ENCODE results near the gene DPYD.

The DPYD gene

DNA sequence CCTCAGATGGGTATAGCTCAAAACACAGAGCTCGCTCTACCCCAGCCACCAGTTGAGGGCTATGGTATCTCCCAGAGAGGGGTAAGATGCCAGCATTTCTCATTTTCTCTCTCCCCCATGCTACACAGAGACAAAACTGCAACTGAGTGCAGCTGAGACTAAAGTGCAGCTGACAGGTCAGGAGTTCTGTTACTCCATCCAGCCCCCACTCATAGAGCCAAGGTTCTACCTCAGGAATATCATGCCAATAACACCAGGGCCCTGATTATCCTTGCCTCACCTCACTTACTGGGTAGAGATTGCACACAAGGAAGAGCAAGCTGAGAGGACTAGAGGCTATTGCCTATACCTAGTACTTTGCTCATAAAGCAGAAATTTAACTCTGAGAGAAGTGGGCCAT is 34.6 kb downstream of the DPYD start:
- H3K79me2 ChIP-seq (ENCODE audit: control insufficient read depth, insufficient read depth, low read length, unreplicated experiment): peaks cover 40% of the 10 kb centered on the region

DNA sequence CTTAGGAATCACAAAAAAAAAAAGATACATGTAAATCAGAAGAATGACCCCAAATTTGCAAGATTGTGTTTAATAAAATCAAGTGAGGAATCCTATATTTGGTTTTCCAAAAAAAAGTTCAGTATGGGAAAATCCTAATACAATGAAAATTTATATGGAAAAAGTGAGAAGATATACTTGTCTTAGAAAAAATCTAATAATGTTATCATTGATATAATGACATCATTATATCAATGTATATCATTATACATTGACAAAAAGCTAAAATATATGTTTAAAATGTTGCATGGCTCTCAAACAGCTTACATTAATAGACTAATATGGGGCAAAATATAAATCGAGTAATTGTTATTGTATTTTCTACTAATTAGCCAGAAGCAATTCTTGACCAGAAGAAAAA is 37.0 kb downstream of the DPYD start:
- H3K36me3 ChIP-seq (ENCODE audit: insufficient read depth, low read length): peaks cover 17% of the 10 kb centered on the region
- H2AFZ ChIP-seq (ENCODE audit: low read length, unreplicated experiment): no peak overlapping the region
- no peak overlapping the region for H3K4me3 ChIP-seq (ENCODE audit: low read depth, low read length)
- H3K27ac ChIP-seq (ENCODE audit: low read depth, low read length): no peak overlapping the region
- H3K79me2 ChIP-seq (ENCODE audit: control insufficient read depth, insufficient read depth, low read length, unreplicated experiment): peaks cover 30% of the 10 kb centered on the region
- H3K4me1 ChIP-seq (ENCODE audit: control insufficient read depth, insufficient read depth, low read length, unreplicated experiment): no peaks in the 10 kb centered on the region
- no peaks in the 10 kb centered on the region for H3K27me3 ChIP-seq (ENCODE audit: insufficient read depth, low read length)

More for the DNA sequence above, 34.6 kb downstream of the DPYD start:
- no peak overlapping the region for H3K27ac ChIP-seq (ENCODE audit: low read depth, low read length)
- no peak overlapping the region for H3K4me3 ChIP-seq (ENCODE audit: low read depth, low read length)
- no peaks in the 10 kb centered on the region for H3K27me3 ChIP-seq (ENCODE audit: insufficient read depth, low read length)
- no peak overlapping the region for H2AFZ ChIP-seq (ENCODE audit: low read length, unreplicated experiment)
- H3K4me1 ChIP-seq (ENCODE audit: control insufficient read depth, insufficient read depth, low read length, unreplicated experiment): no peaks in the 10 kb centered on the region
- peaks cover 11% of the 10 kb centered on the region for H3K36me3 ChIP-seq (ENCODE audit: insufficient read depth, low read length)

DNA sequence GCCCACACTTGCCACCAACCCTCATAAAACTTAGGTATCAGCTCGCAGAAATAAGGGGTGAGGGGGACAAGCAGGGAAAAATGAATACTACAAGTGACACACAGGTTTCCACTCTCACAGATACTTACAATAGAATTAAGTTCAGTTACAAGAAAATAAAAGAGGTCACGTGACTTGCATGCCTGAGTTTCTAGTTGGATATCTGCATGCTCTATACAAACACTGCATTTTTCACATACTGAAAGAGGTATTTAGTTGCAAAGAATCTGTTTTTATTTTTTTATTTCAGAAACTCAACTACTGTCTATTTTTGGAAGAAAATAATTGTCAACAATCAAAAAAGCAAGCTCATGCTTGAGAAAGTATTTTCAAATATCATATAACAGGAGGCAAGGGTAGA is 43.5 kb downstream of the DPYD start:
- H3K79me2 ChIP-seq (ENCODE audit: control insufficient read depth, insufficient read depth, low read length, unreplicated experiment): peaks cover 13% of the 10 kb centered on the region
- H3K27ac ChIP-seq (ENCODE audit: low read depth, low read length): no peak overlapping the region
- no peak overlapping the region for H3K4me3 ChIP-seq (ENCODE audit: low read depth, low read length)
- 0 out of 2 replicates have a peak, but pooled peaks cover 14% of the 10 kb centered on the region for H3K36me3 ChIP-seq (ENCODE audit: insufficient read depth, low read length)
- no peak overlapping the region for H2AFZ ChIP-seq (ENCODE audit: low read length, unreplicated experiment)
- H3K27me3 ChIP-seq (ENCODE audit: insufficient read depth, low read length): no peaks in the 10 kb centered on the region
- peaks cover 8% of the 10 kb centered on the region for H3K4me1 ChIP-seq (ENCODE audit: control insufficient read depth, insufficient read depth, low read length, unreplicated experiment)

DNA sequence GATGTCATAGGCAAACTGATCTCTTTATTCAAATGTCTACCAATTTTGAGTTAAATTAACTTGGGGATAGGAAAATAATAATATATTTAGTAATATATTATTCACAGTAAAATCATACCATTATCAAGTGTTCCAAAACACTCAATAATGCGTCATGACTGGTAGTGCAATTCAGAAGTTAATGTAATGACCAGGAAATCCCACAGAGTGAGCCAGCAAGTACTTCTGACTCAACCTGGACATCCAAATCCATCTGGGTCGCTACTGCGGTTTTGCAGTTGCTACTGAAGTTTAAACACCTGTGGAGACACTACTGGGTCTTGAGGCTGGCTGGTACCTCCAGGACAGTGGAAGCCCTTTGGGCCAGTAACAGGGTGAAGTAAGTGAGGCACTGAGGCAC is 44.8 kb downstream of the DPYD start:
- Histone ChIP-seq H2AFZ (ENCODE audit: low read length, unreplicated experiment) (no peak overlapping the region), H3K4me3 (ENCODE audit: low read depth, low read length) (no peak overlapping the region), H3K27ac (ENCODE audit: low read depth, low read length) (no peak overlapping the region), H3K4me1 (ENCODE audit: control insufficient read depth, insufficient read depth, low read length, unreplicated experiment) (peaks cover 8% of the 10 kb centered on the region), H3K79me2 (ENCODE audit: control insufficient read depth, insufficient read depth, low read length, unreplicated experiment) (peaks cover 13% of the 10 kb centered on the region), H3K36me3 (ENCODE audit: insufficient read depth, low read length) (0 out of 2 replicates have a peak, but pooled peaks cover 8% of the 10 kb centered on the region), H3K27me3 (ENCODE audit: insufficient read depth, low read length) (no peaks in the 10 kb centered on the region)

DNA sequence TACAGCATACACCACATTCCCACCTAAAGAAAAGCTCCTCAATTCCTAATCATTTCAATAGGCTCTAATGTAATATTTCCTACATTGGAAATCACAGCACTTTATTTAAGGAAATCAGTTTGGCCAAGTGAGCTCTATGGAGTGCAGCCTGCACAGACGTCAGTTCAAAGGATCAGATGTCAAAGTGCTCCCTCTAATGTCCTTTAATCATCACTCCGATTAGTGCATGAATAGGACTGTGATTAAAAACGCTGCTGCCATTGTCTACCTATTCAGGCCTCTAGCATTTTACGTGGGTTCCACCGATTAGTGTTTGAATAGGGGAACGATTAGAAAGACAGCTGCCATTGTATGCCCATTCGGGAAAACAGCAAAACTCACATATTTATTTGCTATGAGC is 50.2 kb downstream of the DPYD start:
- Histone ChIP-seq H3K79me2 (ENCODE audit: control insufficient read depth, insufficient read depth, low read length, unreplicated experiment) (peaks cover 8% of the 10 kb centered on the region), H3K36me3 (ENCODE audit: insufficient read depth, low read length) (peaks cover 21% of the 10 kb centered on the region), H3K4me1 (ENCODE audit: control insufficient read depth, insufficient read depth, low read length, unreplicated experiment) (peaks cover under 1% of the 10 kb centered on the region), H3K4me3 (ENCODE audit: low read depth, low read length) (no peak overlapping the region), H2AFZ (ENCODE audit: low read length, unreplicated experiment) (no peak overlapping the region), H3K27ac (ENCODE audit: low read depth, low read length) (no peak overlapping the region), H3K27me3 (ENCODE audit: insufficient read depth, low read length) (no peaks in the 10 kb centered on the region)

DNA sequence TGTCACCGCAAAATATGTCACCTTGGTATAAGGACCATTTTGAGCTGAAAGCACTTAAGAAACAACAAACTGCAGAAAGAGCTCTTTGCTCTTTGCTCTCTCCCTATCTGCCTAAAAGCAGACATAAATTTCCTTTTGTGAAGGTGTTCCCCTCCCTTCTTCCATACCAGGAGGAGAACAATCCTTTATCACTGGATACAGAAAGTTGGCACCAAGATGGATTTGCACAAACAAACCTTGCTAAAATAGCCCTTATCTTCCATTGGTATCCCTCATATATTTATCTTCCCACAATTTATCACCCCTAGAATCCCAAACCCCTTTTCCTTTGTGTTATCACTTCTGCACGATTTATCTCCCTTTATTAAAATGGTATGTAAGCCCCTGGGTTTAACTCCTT is 51.4 kb downstream of the DPYD start:
- no peak overlapping the region for H2AFZ ChIP-seq (ENCODE audit: low read length, unreplicated experiment)
- no peak overlapping the region for H3K27ac ChIP-seq (ENCODE audit: low read depth, low read length)
- peaks cover 3% of the 10 kb centered on the region for H3K79me2 ChIP-seq (ENCODE audit: control insufficient read depth, insufficient read depth, low read length, unreplicated experiment)
- H3K4me3 ChIP-seq (ENCODE audit: low read depth, low read length): no peak overlapping the region
- no peaks in the 10 kb centered on the region for H3K4me1 ChIP-seq (ENCODE audit: control insufficient read depth, insufficient read depth, low read length, unreplicated experiment)
- peaks cover 21% of the 10 kb centered on the region for H3K36me3 ChIP-seq (ENCODE audit: insufficient read depth, low read length)
- H3K27me3 ChIP-seq (ENCODE audit: insufficient read depth, low read length): no peaks in the 10 kb centered on the region

DNA sequence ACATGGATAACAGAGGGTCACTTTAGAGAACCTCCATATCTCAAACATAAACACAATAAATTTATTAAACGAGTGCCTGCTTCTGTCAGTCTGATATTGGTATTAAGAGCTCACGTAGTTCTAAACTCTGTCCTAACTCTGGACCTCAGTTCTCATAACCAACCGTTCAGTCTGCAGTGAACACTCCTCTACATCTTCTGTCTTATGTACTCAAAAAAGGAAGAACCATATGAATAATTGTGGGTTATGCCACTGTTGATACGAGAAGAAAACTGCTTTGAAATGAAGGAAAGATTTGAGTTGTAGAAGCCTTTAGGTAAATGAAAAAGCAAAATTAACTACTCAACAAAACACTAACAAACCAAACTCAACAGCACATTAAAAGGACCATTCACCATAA is 53.7 kb downstream of the DPYD start:
- Histone ChIP-seq H3K79me2 (ENCODE audit: control insufficient read depth, insufficient read depth, low read length, unreplicated experiment) (peaks cover 3% of the 10 kb centered on the region), H3K4me1 (ENCODE audit: control insufficient read depth, insufficient read depth, low read length, unreplicated experiment) (no peaks in the 10 kb centered on the region), H2AFZ (ENCODE audit: low read length, unreplicated experiment) (no peak overlapping the region), H3K36me3 (ENCODE audit: insufficient read depth, low read length) (peaks cover 21% of the 10 kb centered on the region), H3K27me3 (ENCODE audit: insufficient read depth, low read length) (no peaks in the 10 kb centered on the region), H3K4me3 (ENCODE audit: low read depth, low read length) (no peak overlapping the region), H3K27ac (ENCODE audit: low read depth, low read length) (no peak overlapping the region)

DNA sequence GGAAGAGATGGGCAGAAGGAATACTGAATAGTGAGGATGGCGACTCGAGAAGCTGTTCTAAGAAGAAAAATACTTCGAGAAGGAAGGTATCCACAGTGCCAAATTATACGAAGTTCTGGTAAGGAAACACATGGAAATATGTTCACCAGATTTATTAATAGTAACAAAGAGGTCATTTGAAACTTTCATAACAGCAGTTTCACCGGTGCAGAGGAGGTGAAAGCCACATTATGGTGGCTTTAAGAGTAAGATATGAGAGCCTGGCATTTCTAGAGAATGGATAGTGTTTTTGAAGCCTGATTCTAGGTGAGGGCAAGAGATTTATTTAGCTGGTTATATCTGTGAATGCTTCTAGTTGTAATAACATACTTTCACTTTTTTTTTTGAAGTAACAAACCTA is 56.2 kb downstream of the DPYD start:
- Histone ChIP-seq H3K27ac (ENCODE audit: low read depth, low read length) (no peak overlapping the region), H2AFZ (ENCODE audit: low read length, unreplicated experiment) (no peak overlapping the region), H3K79me2 (ENCODE audit: control insufficient read depth, insufficient read depth, low read length, unreplicated experiment) (peaks cover 11% of the 10 kb centered on the region), H3K4me1 (ENCODE audit: control insufficient read depth, insufficient read depth, low read length, unreplicated experiment) (no peaks in the 10 kb centered on the region), H3K27me3 (ENCODE audit: insufficient read depth, low read length) (no peaks in the 10 kb centered on the region), H3K36me3 (ENCODE audit: insufficient read depth, low read length) (peaks cover 18% of the 10 kb centered on the region), H3K4me3 (ENCODE audit: low read depth, low read length) (no peak overlapping the region)

DNA sequence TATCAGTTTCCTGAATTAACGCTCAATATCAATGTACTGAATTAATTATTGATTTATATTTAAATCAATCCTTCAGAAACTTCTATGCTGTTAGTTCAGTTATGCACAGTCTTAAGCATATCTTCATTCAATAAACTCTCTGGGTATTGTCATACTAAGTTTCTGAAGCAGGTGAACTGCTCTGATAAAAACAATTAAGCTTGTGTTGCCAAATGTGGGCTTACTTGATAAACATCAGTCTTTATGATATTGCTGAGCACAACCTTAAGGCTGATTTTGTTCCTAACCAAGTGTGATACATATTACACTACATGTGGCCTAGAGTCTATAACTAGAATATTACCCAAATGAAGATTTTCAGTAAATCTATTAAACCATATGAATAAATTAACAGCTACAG is 67.6 kb downstream of the DPYD start:
- H3K36me3 ChIP-seq (ENCODE audit: insufficient read depth, low read length): 0 out of 2 replicates have a peak, but pooled peaks cover 4% of the 10 kb centered on the region
- H3K4me1 ChIP-seq (ENCODE audit: control insufficient read depth, insufficient read depth, low read length, unreplicated experiment): peaks cover 20% of the 10 kb centered on the region
- no peaks in the 10 kb centered on the region for H3K27me3 ChIP-seq (ENCODE audit: insufficient read depth, low read length)
- H2AFZ ChIP-seq (ENCODE audit: low read length, unreplicated experiment): no peak overlapping the region
- H3K79me2 ChIP-seq (ENCODE audit: control insufficient read depth, insufficient read depth, low read length, unreplicated experiment): peaks cover 3% of the 10 kb centered on the region
- no peak overlapping the region for H3K4me3 ChIP-seq (ENCODE audit: low read depth, low read length)
- no peak overlapping the region for H3K27ac ChIP-seq (ENCODE audit: low read depth, low read length)

DNA sequence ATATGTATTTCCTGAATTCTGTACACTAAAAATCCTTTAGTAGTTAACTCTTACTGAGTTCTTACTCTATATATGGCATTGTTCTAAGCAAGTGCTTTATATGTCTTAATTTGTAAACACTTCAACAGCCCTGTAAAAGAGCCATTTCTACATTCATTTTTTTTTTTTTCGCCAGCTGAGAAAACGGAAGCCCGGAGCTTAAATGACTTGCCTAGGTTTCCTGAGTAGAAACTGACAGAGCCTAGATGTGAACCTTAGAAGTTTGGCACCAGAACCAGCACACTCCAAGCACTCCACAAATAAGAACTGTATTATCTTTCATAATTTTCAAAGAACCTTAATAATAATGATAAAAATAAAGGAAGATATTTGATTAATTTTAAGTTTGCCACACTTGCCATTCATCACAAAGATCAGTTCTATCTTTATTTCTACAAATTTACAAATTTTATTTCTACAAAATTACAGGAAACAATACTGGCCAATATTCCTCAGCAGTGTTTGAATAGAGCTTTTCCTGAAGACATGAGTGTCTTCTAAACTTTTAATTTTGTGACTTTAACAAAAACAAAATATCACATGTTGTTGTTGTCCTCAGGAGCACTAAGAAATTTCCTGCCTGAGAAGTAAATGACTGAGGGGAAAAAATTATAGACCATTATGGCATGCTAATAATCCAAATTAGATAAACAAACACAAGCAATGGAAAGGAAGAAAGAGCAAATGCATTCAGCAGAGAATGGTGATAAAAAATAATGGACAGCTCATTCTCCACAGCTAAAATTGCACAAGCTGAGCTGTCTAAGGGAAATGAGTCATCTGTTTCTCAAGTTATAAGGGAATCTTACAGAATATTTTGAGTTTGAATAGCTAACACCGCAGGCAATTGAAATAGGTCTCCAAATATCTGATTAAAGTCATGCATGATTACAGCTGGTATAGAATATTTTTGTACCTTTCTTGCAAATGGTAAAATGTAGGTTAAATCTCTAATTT is 71.2 kb downstream of the DPYD start:
- H3K36me3 ChIP-seq (ENCODE audit: insufficient read depth, low read length): peaks cover 18% of the 10 kb centered on the region
- H2AFZ ChIP-seq (ENCODE audit: low read length, unreplicated experiment): no peak overlapping the region
- H3K27me3 ChIP-seq (ENCODE audit: insufficient read depth, low read length): no peaks in the 10 kb centered on the region
- H3K27ac ChIP-seq (ENCODE audit: low read depth, low read length): peak overlapping the region; percentile 81
- H3K4me3 ChIP-seq (ENCODE audit: low read depth, low read length): peak overlapping the region; percentile 61
- H3K79me2 ChIP-seq (ENCODE audit: control insufficient read depth, insufficient read depth, low read length, unreplicated experiment): peaks cover 3% of the 10 kb centered on the region
- peaks cover 20% of the 10 kb centered on the region for H3K4me1 ChIP-seq (ENCODE audit: control insufficient read depth, insufficient read depth, low read length, unreplicated experiment)

DNA sequence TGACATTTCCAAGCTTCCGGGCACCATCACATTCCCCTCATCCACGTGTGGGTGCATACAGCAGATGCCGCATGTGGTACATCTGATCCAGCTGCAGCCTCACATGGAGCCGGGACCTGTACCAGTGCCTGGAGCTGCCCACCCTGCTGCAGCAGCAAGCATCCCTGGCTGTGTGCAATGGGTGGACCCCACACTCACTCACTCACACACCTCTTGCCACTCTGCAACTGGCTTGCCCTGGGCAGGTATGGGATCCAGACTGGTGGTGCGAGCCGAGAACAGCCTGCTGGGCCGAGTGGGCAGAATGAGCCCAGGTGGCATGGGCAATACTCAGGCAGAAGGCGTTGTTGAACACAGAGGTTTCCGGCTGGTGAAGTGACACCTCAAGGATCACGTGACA is 75.0 kb downstream of the DPYD start:
- H3K27ac ChIP-seq (ENCODE audit: low read depth, low read length): no peak overlapping the region
- H3K79me2 ChIP-seq (ENCODE audit: control insufficient read depth, insufficient read depth, low read length, unreplicated experiment): peaks cover 3% of the 10 kb centered on the region
- no peaks in the 10 kb centered on the region for H3K27me3 ChIP-seq (ENCODE audit: insufficient read depth, low read length)
- H3K36me3 ChIP-seq (ENCODE audit: insufficient read depth, low read length): peaks cover 21% of the 10 kb centered on the region
- no peak overlapping the region for H2AFZ ChIP-seq (ENCODE audit: low read length, unreplicated experiment)
- H3K4me3 ChIP-seq (ENCODE audit: low read depth, low read length): no peak overlapping the region
- H3K4me1 ChIP-seq (ENCODE audit: control insufficient read depth, insufficient read depth, low read length, unreplicated experiment): peaks cover 19% of the 10 kb centered on the region

Data from ACC112 (cell line).